Left forelimb (tissue), 1 donor: ENCODE measurements around the gene CNGA3.
"Not testable (repeated sequence)": the region's sequence is repeated elsewhere in the genome, so short reads cannot be mapped to it uniquely, and the experiment has no call there.

Source experiments
- DNase-seq: peaks from one replicate; pipeline ENCODE4 v3.0.0-alpha.2; 2018; ENCODE audit warnings: low spot score

Gene CNGA3

DNA sequence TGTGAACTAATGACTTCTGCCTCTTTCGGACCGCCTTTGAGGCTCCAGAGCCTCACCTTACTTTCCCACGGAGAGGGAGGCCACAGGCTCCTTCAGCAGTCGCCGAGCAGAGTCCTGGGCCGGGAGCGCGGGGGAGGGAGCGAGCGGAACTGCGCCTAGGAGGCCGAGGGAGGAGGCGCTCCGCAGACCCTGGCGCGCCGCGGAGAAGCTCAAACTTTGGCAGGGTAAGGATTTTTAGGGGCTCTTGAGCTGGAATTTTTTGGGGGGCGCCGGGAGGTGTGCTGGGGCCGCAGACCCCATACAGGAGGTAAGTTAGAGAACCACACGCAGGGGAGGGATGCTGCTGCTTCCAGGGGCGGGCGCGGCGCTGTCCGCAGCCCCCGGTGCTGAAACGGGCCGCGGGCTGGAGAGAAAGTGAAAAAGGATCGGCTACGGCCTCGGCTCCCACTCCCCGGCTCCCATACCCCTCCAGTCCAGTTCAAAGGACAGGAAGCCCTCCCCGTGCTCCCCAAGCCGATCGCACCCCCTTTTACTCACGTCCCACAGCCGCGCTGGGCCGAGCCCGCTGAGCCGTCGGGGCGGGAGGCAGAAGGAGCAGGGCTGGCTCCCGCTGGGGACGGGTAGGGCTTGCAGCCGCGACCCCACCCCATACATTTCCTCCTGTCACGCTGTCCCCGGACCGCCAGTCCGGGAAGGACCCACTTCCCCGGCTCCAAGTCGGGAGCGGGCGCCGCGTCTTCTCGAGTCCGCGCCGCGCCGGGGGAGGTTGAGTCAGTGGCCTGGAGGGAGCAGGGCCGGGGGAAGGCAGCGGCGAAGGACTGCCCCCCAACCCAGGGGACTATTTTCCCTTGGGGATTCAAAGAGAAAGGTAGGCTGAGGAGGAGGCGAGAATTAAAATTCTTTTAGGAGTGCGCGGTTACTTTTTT, at the start of gene CNGA3:
Gene CNGA3, plus strand, starts transcription at position 146 of the 926 bp plus-strand sequence. CDS start 23,520 bp downstream, outside the sequence.
- DNase-seq = peak; percentile 78

DNA sequence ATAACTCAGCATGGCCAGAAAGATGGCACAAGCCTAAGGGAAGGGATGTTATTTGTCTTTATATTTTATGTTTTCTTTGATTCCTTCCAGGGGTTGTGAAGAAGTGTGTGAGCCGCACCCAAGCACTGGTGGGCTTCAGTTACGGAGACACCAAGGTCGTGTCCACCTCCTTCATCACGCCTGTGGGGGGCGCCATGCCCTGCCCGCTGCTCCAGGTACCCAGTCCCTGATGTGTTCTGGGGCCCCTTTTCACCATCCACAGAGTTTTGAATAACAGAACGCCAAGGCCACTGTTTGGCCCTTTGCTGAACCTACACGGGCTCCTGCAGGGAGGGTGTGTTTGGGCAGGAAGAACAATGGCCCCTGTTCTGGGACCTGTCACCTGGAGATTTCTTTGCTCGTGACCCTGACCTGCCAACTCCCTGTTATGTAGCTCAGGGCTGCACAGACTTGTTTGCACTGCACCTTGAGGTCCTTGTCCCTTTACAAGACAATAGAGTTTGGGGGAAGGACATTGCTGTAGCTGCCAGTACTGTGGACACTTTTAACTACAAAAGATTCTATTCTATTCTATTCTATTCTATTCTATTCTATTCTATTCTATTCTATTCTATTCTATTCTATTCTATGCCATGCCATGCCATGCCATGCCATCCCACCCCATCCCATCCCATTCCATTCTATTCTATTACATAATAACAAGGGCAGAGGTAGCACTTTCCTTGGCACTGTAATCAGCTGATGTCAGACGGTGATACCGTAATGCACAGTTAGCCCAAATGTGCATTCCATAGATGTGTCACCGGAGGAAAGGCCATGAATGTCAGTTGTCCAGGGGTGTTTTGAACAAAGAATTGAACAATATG, 48.2 kb upstream of the CNGA3 start:
- DNase-seq = no peak

GRCh38 chr2:98298683-98299164, 47.5 kb upstream of the CNGA3 start:
- DNase-seq = no peak

GRCh38 chr2:98299211-98299905, 46.9 kb upstream of the CNGA3 start:
- no peak for DNase-seq

DNA sequence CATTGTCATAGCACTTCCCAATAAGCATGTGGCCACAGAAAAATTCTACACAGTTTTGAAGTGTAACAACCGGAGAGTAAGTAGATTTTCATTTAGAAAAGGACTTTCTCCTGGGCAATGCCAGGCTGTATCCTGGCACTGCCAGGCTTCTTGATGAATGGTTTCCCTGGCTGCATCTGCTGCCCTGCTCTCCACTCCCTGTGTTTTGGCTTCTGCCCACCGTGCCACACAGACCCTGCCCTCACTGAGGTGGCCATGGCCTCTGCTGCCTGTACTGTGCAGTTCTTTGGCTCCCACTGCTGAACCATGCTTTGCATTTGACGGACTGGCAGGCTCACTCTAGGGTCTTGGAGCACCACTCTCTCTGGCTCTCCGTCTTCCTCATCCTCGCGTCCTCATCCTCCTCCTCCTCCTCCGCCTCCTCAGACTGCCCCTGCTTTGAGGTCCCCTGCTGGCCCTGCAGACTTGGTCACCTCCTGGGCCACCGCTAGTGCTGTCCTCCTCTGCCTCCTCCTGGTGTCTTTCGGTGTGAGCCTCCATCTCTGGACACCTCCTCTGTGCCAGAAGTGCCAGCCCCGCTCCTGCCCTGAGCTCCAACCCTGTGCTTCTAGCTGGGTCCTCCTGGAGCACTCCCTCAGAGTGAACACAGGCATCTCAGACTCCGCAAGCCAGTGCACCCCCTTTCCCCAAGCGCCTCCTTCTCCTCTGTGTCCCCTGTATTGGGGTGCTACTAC, 45.9 kb upstream of the CNGA3 start:
- no peak for DNase-seq

GRCh38 chr2:98301469-98301868, 44.8 kb upstream of the CNGA3 start:
- no peak for DNase-seq

DNA sequence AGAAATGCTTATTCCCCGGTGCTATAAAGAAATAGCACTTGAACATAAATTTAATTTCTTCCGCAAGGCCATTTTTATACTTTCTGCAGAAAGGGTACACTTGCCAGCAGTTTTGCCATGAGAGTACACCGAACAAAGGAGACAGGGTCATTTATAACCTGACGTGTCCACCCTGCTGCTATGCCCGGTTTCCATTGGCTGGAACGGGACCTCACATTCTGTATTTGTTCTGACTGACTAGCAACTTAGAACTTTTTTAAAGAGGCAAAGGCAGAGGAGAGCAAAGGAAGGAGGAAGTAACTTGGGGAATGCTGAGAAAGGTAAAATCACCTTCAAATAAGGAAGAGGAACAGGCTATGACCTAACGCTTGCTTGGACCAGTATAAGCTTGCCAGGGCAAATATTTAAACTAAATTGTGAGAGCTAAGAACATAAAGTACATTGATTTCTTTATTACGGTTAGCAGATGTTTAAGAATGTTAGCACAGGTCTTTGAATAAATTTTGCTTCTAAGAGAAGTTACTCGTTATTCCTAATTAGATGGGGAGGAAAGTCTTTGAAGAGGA, 39.0 kb upstream of the CNGA3 start:
- DNase-seq = not testable (repeated sequence)

GRCh38 chr2:98308068-98308467, 38.2 kb upstream of the CNGA3 start:
- DNase-seq = no peak

DNA sequence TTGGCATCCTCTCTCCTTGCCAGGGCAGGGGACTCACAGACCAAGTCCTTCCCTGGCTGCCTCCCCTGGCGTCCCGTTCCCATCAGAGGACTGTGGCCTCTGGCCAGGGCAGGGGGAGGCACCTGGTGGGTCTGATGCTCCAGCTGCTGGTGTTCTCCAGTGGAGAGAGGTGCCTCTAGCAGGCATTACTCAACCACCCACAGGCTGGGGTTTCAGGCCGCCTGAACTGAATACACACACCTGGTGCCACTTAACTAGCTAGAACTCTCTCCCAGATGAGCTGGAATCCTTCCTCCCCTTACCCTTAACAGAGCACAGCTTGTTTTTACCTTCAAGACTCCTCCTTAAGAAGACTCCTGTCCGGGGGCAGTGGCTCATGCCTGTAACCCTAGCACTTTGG, 37.7 kb upstream of the CNGA3 start:
- DNase-seq = no peak

DNA sequence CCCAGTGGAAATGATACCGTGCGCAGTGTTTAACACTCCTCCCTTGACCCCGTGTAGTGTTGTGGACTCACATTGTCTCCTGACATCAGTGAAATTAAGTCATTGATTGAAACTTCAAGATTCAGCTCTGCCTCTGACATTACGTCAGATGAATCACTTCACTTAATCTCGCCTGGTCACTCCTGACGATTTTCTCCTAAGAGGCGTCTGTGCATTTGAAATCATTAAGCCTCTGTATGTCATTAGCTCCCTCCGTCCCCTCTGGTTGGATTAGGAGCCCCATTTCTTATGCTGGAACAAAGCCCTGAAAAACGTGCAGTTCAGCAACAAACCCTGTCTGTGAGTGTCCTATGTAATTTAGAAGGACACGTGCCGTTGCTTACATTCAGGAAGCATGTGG, 36.7 kb upstream of the CNGA3 start:
- DNase-seq = no peak

GRCh38 chr2:98310010-98310409, 36.2 kb upstream of the CNGA3 start:
- no peak for DNase-seq

DNA sequence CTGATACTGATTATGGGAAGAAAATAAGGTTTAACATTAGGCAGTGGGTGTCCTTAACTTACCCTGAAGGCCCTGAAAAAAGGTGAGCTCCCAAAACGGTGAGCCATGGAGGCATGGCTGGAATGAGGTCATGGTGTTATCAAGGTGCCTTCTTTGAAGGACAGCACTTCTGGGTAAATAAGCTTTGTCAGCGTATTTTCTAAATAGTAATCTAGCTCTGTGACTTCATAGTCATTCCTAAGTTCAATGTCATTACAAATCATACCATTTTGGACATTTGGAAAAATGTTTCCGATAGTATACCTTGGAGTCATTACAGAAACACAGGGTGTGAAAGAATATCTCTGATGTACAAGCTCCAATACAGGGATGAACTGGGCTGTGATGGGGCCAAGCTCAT, 35.2 kb upstream of the CNGA3 start:
- DNase-seq = no peak

GRCh38 chr2:98311771-98312545, 34.3 kb upstream of the CNGA3 start:
- DNase-seq = no peak

DNA sequence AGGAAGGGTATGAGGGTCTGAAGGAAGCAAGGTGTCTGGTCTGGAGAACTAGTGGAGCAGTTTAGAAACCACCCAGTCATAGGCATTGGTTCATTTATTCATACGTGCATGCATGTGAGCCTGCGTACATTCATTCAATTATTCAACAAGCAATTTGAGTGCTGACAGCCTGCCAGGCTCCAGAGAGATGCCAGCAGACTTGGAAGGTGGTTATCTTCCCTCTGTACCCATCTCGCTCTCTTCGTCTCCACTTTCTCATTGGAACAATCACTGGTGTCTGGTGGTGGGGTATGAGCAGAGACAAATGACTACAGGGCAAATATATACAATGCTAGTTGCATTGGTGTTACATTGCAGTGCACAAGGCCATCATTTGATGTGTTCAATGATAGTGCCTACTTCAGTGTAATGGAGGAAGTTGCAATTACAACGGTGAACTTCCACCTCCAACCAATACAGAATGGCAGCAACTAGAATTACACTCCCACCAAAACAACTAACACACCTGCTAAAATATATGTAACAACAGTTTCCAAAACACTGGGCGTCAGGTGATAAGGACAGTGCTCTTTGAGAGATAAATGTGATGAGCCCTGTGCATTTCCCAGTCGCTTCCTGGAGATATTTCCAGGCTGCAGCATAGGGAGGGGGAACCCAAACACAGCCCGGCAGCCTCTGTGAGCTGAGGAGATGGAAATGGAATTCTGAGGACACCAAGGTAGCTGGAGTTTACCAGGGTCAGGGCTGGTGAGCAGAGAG, 32.6 kb upstream of the CNGA3 start:
- no peak for DNase-seq

- no peak for DNase-seq
These were observed 32.0 kb upstream of the CNGA3 start for GRCh38 chr2:98314251-98314650.

DNA sequence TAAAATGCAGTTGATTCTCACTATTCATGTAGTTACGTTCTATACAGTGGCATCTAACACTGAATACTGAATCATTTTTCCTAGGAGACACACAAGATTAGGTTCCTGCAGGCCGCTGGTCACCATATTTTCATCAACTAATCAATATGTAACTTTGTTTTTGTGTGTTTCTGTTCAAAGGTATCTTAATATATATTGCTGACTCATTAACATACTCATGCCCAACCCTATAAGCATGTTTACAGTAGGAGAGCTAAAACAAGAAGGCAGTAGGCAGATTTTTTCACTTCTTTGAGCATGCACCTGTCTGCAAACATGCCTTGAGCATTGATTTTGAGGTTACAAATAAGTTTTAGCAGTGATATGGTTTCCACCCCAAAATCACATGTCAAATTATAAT, 30.3 kb upstream of the CNGA3 start:
- no peak for DNase-seq

DNA sequence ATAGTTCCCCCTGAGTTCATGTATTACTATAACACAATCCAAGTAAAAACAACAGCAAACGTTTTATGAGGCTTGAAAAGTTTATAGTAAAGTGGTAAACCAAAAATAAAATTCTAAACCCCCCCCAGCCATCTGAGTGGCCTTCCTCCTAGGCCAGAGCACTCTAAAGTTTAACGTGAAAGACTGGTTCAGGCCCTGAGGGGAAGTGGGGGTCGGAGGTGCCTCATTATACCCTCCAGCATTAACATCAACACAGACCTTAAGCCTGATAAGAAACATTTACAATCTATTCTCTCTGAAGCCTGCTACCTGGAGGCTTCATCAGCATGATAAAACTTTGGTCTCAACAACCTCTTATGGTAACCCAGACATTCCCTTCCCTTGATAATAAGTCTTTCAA, 29.0 kb upstream of the CNGA3 start:
- no peak for DNase-seq

DNA sequence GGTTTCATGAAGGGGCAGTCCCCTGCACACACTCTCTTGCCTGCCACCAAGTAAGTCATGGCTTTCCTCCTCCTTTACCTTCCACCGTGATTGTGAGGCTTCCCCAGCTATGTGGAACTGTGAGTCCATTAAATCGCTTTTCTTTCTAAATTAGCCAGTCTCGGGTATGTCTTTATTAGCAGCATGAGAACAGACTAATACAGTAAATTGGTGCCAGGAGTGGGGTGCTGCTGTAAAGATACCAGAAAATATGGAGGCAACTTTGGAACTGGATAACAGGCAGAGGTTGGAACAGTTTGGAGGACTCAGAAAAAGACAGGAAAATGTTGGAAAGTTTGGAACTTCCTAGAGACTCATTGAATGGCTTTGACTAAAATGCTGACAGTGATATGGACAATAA, 26.1 kb upstream of the CNGA3 start:
- DNase-seq = not testable (repeated sequence)

- DNase-seq = no peak
These were observed 22.1 kb upstream of the CNGA3 start for GRCh38 chr2:98324181-98324580.

GRCh38 chr2:98327776-98328175, 18.5 kb upstream of the CNGA3 start:
- DNase-seq = no peak
